Astrocyte (in vitro differentiated cells and primary cell): ENCODE results near the gene OPCML.

Source experiments
- EZH2 ChIP-seq: IDR thresholded peaks from 2 replicates; pipeline ENCODE4 v1.6.1; 2012; ENCODE audit warnings: mild to moderate bottlenecking, low read length, inconsistent platforms; ENCODE audit not compliant: insufficient read depth
- TF ChIP-seq, protein P1 (sequence below): IDR thresholded peaks from 2 replicates; pipeline ENCODE4 v1.5.1; 2011; ENCODE audit warnings: low read depth, mild to moderate bottlenecking, inconsistent platforms, low read length, moderate library complexity; ENCODE audit not compliant: insufficient read depth

- TF ChIP-seq, protein P1, sequence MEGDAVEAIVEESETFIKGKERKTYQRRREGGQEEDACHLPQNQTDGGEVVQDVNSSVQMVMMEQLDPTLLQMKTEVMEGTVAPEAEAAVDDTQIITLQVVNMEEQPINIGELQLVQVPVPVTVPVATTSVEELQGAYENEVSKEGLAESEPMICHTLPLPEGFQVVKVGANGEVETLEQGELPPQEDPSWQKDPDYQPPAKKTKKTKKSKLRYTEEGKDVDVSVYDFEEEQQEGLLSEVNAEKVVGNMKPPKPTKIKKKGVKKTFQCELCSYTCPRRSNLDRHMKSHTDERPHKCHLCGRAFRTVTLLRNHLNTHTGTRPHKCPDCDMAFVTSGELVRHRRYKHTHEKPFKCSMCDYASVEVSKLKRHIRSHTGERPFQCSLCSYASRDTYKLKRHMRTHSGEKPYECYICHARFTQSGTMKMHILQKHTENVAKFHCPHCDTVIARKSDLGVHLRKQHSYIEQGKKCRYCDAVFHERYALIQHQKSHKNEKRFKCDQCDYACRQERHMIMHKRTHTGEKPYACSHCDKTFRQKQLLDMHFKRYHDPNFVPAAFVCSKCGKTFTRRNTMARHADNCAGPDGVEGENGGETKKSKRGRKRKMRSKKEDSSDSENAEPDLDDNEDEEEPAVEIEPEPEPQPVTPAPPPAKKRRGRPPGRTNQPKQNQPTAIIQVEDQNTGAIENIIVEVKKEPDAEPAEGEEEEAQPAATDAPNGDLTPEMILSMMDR = no peak
- no peak for TF ChIP-seq EZH2
Observed at GRCh38 chr11:133385781-133386180, 146.5 kb downstream of the OPCML start.
